Measurements from ENCODE around the gene ALPK3.
A peak's percentile ranks its signal among the peaks of the same experiment; 100 is the strongest.
"Not testable (repeated sequence)": the region's sequence is repeated elsewhere in the genome, so short reads cannot be mapped to it uniquely, and the experiment has no call there.

ALPK3 gene

DNA sequence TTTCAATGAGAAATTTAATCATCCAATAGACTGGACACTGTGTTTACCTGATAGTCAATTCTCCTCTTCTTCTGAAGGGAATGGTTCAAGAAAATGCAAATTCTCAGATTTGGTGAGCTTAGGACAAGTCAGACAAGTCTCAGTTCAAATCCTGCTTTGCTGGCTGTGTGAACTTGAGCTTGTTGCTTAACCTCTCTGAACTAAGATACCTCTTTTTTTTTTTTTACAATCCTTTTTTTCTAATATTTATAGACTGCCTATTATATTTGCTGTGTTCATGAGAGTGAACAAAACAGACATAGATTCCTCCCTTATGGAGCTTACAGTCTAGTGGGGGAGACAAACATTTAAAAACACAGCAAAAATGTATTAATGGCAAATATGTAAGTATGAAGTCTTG lies 59.1 kb downstream of the ALPK3 start:
- DNase-seq, result no peak

DNA sequence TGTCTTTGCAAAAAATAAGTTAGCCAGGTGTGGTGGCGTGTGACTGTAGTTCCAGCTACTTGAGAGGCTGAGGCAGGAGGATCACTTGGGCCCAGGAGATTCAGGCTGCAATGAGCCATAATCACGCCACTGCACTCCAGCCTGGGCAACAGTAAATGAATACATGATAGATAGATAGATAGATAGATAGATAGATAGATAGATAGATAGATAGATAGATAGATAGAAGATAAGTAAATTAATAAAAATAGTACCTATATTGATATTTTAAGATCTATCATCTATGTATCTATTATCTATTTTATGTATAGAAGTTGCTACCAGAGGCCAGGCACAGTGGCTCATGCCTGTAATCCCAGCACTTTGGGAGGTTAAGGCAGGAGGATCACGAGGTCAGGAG lies 60.5 kb downstream of the ALPK3 start:
- DNase-seq, result not testable (repeated sequence)

DNA sequence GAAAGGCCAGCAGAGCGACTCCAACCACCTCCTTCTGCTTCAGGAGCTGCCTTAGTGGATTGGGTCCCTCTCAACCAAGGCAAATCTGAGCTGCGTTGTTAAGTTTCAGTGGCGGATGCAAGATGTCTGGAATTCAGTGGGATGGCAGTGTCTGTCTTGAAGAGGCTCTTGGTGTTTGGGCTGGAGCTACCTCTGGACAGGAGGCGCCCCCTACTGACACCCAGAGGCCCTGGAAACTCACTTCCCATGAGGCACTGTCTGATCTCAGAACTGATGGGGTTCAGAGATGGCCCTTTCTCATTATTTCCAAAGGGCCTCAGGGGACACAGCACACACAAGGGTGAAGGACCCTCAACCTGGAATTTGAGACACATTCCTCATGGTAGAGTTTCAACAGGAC lies 61.3 kb downstream of the ALPK3 start:
- DNase-seq, result peak; percentile 61

DNA sequence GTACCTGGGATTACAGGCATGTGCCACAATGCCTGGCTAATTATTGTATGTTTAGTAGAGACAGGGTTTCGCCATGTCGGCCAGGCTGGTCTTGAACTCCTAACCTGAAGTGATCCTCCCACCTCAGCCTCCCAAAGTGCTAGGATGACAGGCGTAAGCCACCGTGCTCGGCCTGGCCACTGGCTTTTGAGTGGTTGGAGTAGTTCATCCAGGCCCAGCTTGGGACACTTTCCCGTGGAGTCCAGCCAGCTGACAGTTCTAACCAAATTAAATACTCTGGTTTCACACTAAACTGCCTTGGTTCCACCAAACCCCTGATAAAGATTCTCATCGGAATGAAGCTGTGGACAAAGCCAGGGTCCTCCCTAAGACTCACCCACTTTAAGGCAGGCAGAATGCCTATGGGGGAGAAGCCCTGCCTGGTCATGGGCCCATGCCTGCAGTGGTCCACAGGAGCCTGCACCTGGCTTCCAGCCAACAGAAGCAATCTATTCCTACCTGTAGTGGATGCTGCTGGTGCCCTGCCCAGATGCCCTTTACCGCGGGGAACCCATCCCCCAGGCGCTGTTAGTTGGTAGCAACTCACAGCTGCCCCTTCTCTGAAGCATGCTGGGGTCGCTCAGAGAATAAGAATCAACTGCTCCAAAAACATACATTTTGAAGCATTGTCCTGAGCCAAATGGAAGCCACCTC lies 62.1 kb downstream of the ALPK3 start:
- no peak for DNase-seq

DNA sequence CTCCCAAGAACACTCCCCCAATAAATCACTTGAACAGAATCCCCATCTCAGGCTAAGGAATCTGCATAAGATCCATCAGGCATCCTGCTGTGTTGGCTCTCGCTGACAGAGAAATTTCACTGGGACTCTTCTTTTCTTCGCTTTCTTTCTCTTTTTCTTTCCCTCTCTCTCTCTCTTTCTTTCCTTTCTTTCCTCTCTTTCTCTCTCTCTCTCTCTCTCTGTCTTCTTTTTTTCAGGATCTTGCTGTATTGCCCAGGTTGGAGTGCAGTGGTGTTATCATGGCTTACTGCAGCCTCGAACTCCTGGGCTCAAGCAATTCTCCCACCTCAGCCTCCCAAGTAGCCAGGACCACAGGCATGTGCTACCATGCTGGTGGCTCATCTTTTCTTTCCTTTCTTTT lies 62.9 kb downstream of the ALPK3 start:
- DNase-seq, result no peak

DNA sequence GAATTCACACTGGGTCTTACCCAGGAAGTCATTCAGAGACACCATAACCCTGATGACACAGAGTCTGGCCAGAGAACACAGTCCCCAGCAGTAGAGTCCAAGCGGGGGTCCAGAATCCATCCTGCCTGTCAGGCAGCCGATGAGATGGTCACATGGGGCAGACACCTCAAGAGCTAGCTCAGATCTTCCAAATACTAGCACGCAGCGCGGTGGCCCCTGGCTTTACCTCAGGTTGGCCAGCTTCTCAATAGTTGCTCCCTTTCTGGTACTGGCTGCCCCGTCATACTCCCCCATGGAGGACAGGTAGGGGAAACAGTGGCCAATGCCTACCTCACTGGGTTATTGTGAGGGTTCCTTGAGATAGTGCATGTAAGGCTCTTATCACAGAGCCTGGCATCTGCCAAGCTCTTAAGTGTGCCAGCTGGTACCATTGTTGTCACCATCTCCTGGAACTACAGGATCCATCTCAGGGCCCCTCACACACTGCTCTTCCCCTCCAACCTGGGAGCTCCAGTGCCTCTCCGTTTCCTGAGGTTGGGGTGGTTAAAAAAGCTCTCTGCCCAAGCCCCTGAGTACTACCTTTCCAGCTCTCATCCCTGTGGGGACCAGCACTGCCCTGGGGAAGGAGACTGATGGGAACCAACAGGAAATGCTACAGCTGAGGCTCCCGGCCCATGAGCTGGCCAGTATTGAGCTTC lies 63.8 kb downstream of the ALPK3 start:
- DNase-seq, result no peak

DNA sequence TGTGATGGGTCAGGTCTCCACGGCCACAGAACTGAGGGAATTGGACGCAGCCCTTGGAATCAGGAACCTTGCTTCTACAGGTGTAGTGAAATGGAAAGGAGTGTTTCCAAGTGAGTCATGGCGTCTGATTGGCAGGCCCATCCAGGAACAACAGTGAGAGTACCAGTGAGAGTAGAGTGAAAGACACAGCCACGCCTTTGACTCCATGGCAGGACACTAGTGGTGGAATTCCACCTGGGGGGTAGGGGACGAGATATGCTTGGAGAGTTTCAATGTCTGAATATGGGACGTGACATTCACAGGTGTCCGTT lies 64.3 kb downstream of the ALPK3 start:
- DNase-seq, result no peak

DNA sequence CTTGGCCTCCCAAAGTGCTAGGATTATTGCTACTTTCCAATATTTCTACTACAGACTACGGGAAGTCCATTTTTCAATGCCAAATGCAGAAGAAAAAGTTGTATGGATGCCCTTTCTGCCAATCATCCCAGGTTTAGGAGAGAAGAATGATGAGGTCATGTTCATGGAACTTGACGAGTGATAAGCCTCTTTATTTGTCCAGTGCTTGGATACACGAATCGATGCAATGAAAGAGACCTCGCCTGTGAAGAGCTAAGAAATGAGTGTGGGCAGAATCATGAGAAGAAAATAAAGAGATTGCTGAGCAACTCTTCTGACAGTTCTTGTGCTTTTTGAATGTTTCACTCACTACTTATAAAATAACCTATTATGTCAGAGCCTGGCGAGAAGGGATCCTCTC lies 66.3 kb downstream of the ALPK3 start:
- no peak for DNase-seq

DNA sequence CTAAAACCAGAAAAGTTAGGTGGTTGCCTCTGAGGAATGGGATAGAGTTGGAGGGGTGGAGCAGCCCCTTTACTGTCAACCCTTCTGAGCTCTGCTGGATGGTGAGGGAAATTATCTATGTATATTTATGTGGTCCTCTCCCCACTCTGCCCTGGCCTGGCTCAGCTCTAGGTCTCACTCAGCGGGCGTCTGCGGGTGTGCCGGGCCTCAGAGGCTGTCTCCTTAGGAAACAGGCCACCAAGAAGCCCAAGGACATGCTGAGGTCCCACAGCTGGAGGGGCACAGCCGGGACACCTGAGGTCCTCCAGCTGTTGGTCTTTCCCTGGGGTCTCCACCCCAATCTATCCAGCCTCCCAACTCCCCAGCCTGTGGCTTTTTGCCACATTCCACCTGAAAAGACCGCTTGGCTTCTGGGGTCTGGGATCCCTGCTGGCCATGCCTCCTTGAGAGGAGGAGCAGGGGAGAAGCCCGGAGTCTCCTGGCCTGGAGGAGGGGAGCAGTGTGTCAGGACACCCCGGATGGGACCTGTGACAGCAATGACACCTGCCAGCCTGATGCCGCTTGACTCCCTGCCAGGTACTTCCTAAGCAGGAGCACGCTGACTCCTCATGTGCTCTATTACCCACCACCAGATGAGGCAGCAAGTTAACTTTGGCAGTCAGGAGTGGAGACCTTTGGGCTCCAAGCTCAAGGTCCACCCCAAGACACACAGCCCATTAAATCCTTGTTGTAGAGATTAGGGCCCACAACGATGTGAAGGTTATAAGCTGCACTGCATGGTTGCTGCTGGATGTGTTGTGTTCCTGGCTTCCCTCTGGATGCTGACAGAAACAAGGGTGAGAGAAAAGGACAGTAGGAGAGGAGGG lies 67.0 kb downstream of the ALPK3 start, which contains the start of gene SLC28A1:
SLC28A1 (plus strand) TSS at position 747 of the 866 bp plus-strand sequence. CDS start 3,099 bp downstream, outside the sequence.
- no peak for DNase-seq

DNA sequence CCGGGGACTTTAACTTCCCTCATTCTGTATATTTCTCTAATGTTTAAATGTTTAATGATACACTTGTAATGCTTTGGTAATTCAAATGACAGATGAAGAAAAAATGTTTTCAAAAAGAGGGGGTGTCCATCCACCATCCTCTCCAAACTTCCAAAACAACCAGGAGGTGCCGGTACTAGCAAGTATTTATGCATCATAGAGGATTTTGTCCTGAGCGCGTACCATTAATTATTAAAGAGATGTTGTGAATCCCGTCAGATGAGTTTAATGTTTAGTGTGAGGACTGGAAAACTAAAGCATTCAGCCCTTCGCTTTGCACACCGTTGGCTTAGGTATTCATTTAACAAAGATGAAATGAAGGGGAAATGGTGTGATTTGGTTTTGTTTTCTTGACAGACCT lies 68.6 kb downstream of the ALPK3 start:
- DNase-seq, result no peak

DNA sequence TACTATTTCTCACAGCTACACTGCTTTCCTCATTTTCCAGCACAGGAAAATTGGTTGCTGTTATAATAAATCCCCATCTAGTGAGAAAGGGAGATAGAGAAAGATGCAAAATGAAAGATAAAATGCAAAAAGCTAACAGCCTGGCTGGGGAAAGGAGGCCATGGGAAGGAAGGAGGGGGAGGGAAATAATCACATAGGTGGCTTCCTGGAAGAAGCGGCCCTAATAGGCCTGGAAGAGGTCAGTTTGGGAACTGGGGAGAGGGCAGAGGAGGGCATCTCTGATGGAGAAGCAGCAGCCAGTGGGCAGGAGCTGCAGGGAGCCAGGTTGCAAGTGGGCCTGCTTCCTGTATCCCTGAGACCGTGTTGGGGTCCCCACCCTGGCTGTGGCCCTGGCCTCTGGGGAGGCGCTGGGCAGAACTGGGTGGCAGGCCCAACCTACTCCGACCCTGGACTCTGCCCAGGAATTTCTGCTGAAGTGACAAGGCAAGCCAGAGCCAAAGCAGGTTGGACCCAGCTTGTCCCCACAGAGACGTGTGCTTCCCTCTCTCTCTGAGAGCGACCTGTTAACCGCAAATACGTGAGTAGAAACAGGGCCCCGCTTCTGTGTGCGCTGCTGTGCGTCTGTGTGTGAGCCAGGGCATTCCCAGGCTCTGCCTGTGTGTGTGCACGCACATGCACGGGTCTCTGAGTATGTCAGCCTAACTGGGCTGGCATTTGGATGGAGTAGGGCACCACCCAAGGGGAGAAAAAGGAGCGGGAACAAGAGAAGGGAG lies 69.2 kb downstream of the ALPK3 start:
- DNase-seq, result no peak

DNA sequence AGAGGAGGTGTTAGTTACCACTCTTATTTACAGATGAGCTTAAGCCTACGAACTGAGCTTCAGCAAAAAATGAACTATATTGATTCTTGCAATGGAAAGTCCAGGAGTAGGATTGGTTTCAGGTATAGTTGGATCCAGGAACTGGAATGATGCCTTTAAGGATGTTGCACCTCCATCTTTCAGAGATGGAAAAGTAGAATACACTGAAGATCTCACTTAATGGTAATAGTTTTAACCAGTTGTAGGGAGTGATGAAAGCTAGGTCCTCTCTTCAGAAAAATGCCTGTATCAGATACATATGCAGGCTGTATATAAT lies 69.8 kb downstream of the ALPK3 start:
- DNase-seq, result no peak

DNA sequence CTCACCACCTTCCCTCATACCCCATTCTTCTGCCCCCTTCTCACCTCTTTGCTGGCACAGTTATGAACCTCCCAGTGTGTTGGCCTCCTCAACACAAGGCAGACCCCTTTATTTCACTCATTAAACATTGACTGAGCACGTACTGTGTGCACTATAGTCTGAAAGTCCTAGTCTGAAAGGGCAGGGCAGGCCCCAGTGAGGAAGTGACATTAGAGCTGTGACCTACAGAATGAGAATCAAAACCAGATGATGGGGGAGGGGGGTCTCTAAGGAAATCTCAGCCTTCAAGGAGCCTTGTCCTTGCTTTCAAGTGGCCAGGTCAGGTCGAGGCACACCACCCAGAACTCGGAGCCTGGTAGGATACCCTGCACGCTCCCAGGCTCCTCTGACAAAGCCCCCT lies 70.8 kb downstream of the ALPK3 start:
- DNase-seq, result no peak

DNA sequence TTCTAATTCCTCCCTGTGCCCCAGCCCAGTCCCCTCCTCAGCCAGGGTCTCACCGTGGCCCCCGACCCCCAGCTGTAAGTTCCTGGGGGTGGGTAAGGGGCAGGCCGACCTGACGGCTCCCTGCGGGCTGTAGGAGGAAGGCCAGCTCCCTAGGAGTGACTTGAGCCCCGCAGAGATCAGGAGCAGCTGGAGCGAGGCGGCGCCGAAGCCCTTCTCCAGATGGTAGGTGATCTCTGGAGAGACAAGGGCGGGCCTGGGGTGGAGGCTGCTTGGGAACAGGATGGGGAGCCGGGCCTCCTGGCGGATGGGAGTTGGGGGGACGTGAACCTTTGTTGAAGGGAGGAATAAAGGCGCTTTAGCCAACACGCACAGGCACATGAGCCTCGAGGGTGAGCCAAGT lies 71.5 kb downstream of the ALPK3 start:
- DNase-seq, result no peak

DNA sequence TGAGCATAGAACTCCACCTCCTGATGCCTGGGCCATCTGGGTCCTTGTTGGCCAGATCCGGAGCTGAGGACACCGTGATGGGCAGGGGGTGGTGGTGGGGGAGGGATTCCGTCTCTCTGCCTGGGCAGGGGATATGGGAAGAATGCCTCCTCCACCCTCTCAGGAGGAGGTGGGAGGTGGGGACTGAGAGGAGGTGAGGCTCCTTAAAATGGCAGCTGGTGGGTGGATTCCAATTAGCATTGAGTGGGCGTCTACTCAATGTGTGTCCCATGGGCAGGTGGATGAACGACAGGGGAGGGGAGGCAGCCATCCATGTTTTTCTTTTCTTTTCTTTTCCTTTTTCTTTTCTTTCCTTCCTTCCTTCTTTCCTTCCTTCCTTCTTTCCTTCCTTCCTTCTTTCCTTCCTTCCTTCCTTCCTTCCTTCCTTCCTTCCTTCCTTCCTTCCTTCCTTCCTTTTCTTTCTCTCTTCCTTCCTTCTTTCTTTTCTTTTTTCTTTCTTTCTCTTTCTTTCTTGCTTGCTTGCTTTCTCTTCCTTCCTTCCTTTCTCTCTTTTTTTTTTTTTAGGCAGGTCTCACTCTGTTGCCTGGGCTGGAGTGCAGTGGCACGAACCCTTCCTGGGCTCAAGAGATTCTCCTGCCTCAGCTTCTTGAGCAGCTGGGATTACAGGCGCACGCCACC lies 72.3 kb downstream of the ALPK3 start:
- DNase-seq, result no peak

DNA sequence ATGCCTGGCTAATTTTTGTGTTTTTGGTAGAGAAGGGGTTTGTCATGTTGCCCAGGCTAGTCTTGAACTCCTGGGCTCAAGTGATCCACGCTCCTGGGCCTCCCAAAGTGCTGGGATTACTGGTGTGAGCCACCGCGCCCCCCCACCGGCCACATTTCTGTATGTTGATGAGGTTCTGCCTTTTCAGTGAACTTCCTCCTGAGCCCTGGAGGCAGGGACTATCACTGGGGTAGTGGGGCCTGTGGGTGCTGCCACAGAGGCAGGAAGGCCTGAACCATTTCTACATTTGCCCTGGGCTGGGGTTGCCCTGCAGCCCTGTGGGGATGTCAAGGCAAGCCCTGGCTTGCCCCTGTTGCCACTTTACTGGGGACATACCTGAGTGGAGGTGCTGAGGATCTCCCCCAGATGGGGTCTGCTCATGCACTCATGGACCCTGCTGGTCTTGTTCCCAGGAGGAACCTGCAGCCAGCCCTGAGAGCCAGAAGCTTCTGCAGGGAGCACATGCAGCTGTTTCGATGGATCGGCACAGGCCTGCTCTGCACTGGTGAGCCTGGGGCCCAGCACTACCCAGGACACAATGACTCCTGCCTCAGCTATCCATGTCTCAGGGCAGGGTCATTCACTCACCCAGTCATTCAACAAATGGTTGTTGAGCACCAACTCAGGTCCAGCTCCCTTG lies 73.0 kb downstream of the ALPK3 start:
- DNase-seq, result no peak

DNA sequence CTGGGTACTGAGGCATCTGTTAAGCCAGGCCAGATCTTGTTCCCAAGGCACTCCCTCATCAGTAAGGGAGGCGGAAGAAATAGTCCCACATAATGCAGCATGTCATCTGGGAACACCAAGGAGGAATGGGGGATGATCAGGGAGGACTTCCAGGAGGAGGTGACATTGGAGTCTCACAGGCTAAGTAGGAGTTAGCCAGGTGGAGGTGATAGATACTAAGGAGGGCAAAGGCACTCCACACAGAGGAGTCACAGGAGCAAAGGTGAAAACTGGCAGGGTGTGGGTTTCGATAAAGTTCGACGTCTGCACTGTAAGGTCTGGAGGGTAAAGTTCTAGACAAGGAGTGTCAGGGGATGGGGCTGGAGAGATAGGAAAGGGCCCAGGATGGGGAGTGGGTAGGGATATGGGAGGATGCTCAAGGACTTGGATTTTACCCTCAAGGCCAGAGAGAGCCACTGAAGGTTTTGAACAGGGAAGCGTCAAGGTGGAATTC lies 73.6 kb downstream of the ALPK3 start:
- DNase-seq, result no peak

DNA sequence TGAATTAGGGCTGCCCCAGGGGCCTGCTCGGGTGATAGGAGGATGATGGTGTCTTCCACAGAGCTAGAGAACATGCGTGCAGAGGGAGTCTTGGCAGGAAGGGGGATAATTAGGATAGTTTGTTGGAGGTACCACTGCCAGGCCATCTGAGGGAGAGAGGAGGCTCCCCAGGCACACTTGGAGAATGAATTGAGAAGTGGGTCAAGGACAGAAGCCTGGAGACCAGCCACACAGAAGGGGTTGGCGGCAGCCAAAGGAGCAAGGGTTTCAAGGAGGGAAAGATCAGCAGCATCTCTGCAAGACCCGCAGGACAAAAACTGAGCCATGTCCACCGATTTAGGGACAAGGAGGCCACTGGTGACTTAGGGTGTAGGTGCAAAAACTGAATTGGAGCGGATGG lies 74.2 kb downstream of the ALPK3 start:
- no peak for DNase-seq

DNA sequence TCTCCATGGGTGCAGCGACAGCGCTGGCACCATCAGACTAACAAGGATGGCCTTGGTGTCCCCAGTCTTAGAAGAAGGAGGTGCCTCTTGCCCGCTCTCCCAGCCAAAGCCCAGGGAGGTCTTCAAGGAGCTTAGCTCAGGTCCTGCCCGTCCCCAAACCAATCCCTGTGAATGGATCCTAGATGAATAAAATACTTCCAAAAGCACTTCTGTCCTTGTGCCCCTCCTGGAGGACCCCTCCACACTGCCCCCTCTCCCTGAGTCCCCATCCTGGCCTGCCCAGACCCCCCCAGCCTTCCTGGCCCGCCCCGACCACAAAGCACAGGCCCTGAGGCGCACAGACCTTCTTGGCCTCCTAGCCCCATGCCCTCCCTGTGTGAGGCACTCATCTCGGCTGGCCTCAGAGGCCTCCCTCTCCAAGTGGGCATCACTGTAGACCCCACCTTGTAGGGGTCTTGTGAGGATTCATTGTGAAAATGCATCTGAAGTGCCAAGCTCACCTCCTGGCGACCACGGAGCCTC lies 75.7 kb downstream of the ALPK3 start:
- DNase-seq, result no peak

DNA sequence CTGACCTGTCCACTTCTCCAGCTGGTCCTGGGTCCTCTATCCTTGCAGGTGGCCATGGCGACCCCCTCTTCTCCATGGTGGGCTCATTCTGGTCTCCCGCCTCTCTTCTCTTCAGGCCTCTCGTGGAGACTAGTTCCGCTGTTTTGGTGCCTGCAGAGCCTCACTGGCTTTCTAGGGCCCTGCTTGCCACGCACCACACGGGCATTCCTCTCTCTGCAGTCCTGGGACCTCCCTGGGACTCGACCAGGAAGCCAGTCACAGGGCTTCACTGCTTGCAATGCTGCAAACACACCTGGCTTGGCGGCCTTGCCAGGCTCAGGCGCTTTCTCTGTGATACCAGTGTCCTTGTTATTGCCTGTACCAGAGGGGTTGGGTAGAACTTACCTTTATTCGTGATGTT lies 76.5 kb downstream of the ALPK3 start:
- DNase-seq, result no peak

DNA sequence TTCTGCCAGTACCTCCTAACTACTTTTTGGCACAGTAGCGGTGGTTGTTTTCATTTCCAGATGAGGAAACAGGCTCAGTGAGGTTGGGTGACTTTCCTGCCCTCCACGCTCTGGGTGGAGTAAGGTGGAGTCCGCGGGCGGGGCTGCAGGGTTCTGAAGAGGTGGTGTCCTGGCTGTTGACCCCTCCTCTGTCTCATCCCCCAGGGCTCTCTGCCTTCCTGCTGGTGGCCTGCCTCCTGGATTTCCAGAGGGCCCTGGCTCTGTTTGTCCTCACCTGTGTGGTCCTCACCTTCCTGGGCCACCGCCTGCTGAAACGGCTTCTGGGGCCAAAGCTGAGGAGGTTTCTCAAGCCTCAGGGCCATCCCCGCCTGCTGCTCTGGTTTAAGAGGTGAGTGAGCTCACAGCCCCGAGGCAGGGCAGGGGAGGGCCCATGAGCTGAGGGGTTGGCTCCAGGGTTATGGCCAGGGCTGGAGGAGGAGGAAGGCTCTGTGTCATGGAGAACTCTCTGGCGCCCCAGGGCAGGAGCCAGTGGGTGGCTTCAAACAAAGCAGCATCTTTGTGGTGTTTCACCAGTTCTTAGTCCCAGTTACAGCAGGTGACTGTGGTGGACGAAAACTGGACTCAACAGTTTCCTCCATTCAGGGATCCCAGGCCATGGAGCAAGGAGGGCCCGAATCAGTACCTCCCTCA lies 77.7 kb downstream of the ALPK3 start:
- no peak for DNase-seq
